HepG2 (cell line): Measurements from ENCODE around the gene MTA3. TPM values are rescaled to one million over a fixed set of nuclear protein-coding genes. Genes with fewer than 3 reads are reported as not detected.

Source experiments
- BORCS8-MEF2B ChIP-seq: sonication (generic); formaldehyde crosslinking; IDR thresholded peaks from 2 replicates; pipeline ENCODE4 v1.8.0; 2022; ENCODE audit warnings: mild to moderate bottlenecking, missing genetic modification reagents
- CEBPG ChIP-seq: IDR thresholded peaks from 2 replicates; pipeline ENCODE4 v1.6.1; 2016
- CSRNP2 ChIP-seq: sonication (generic); formaldehyde crosslinking; conservative IDR thresholded peaks from 2 replicates; pipeline ENCODE4 v1.8.0; 2022; ENCODE audit warnings: low read depth, missing genetic modification reagents
- HINFP ChIP-seq: sonication (generic); formaldehyde crosslinking; IDR thresholded peaks from 2 replicates; pipeline ENCODE4 v1.4.0; 2020; ENCODE audit warnings: low read depth, mild to moderate bottlenecking, missing genetic modification reagents
- IRF1 ChIP-seq: sonication (generic); formaldehyde crosslinking; IDR thresholded peaks from 2 replicates; pipeline ENCODE4 v1.4.0; 2020; ENCODE audit warnings: low read depth, mild to moderate bottlenecking, missing genetic modification reagents
- NRL ChIP-seq: sonication (generic); formaldehyde crosslinking; IDR thresholded peaks from 2 replicates; pipeline ENCODE4 v1.5.0; 2020; ENCODE audit warnings: missing genetic modification reagents, mild to moderate bottlenecking, moderate library complexity, borderline replicate concordance
- SRY ChIP-seq: sonication (generic); formaldehyde crosslinking; IDR thresholded peaks from 2 replicates; pipeline ENCODE4 v1.8.0; 2022; ENCODE audit warnings: mild to moderate bottlenecking, missing genetic modification reagents
- TFDP2 ChIP-seq: sonication (generic); formaldehyde crosslinking; IDR thresholded peaks from 2 replicates; pipeline ENCODE4 v1.4.0; 2020; ENCODE audit warnings: missing genetic modification reagents
- YEATS2 ChIP-seq: sonication (generic); formaldehyde crosslinking; IDR thresholded peaks from 2 replicates; pipeline ENCODE4 v1.4.0; 2020; ENCODE audit warnings: missing genetic modification reagents, borderline replicate concordance
- ZBTB14 ChIP-seq: sonication (generic); formaldehyde crosslinking; IDR thresholded peaks from 2 replicates; pipeline ENCODE4 v1.4.0; 2020; ENCODE audit warnings: missing genetic modification reagents
- ZEB1 ChIP-seq: IDR thresholded peaks from 2 replicates; pipeline ENCODE4 v1.6.1; 2012; ENCODE audit warnings: mild to moderate bottlenecking, low read depth, inconsistent platforms; ENCODE audit not compliant: insufficient replicate concordance
- ZNF354B ChIP-seq: sonication (generic); formaldehyde crosslinking; IDR thresholded peaks from 2 replicates; pipeline ENCODE4 v1.8.0; 2022; ENCODE audit warnings: mild to moderate bottlenecking, missing genetic modification reagents
- ZNF530 ChIP-seq: sonication (generic); formaldehyde crosslinking; IDR thresholded peaks from 2 replicates; pipeline ENCODE4 v1.5.0; 2020; ENCODE audit warnings: low read depth, mild to moderate bottlenecking, missing genetic modification reagents
- ZNF775 ChIP-seq: sonication (generic); formaldehyde crosslinking; IDR thresholded peaks from 2 replicates; pipeline ENCODE4 v1.4.0; 2020; ENCODE audit warnings: missing genetic modification reagents, mild to moderate bottlenecking, moderate library complexity, borderline replicate concordance
- ZNF839 ChIP-seq: sonication (generic); formaldehyde crosslinking; IDR thresholded peaks from 2 replicates; pipeline ENCODE4 v1.4.0; 2020; ENCODE audit warnings: missing genetic modification reagents, mild to moderate bottlenecking, borderline replicate concordance
- polyA plus RNA-seq, 8 experiments: library from polyadenylated mRNA; depleted of rRNA in 3 of 8; stranded (reverse) in 7 of 8; unstranded in 1 of 8; fragments of >200 nt; fragmentation: Illumina TruSeq in 4 of 8; extraction: Trizol in 4 of 8; gene quantifications; 2 replicates each; pipeline versions ENCODE4 v1.2.1 to v1.2.3, GENCODE V29; 2011 to 2016; ENCODE audit warnings: low read depth in 4 of 8, missing spikeins in 1 of 8, mixed read lengths in 1 of 8; ENCODE audit not compliant: insufficient read depth in 1 of 8
- total RNA-seq, 5 experiments: library from RNA; depleted of rRNA; stranded (reverse); fragments of >200 nt; fragmentation: Illumina TruSeq; extraction: Trizol; gene quantifications; 2 replicates each; pipeline ENCODE4 v1.2.3, GENCODE V29; 2016; ENCODE audit warnings: low read depth in 1 of 5
- TF ChIP-seq, protein P1 (sequence below): sonication (generic); formaldehyde crosslinking; IDR thresholded peaks from 2 replicates; pipeline ENCODE4 v1.5.0; 2020; ENCODE audit warnings: mild to moderate bottlenecking, missing genetic modification reagents, borderline replicate concordance
- TF ChIP-seq, protein P2 (sequence below): sonication (generic); formaldehyde crosslinking; IDR thresholded peaks from 2 replicates; pipeline ENCODE4 v1.8.0; 2022; ENCODE audit warnings: low read depth, missing genetic modification reagents

The MTA3 gene
- total and polyA plus RNA-seq, 2 of the 13 experiments (the other 11 are each of a cell fraction or from before 2014, with no cell fraction given), result 48.8 to 77.8 TPM

GRCh38 chr2:42568401-42569115 is at the start of gene MTA3 (continued):
- TF ChIP-seq, protein P1, sequence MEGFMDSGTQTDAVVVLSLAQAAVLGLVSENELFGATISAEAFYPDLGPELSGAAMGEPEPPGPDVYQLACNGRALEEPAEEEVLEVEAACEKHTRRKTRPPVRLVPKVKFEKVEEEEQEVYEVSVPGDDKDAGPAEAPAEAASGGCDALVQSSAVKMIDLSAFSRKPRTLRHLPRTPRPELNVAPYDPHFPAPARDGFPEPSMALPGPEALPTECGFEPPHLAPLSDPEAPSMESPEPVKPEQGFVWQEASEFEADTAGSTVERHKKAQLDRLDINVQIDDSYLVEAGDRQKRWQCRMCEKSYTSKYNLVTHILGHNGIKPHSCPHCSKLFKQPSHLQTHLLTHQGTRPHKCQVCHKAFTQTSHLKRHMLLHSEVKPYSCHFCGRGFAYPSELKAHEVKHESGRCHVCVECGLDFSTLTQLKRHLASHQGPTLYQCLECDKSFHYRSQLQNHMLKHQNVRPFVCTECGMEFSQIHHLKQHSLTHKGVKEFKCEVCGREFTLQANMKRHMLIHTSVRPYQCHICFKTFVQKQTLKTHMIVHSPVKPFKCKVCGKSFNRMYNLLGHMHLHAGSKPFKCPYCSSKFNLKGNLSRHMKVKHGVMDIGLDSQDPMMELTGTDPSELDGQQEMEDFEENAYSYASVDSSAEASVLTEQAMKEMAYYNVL, result no peak
- TF ChIP-seq HINFP (CRISPR knock-in tag) (no peak), SRY (CRISPR knock-in tag) (no peak), ZNF839 (CRISPR knock-in tag) (no peak), IRF1 (CRISPR knock-in tag) (no peak), NRL (no peak), CSRNP2 (CRISPR knock-in tag) (no peak), ZBTB14 (CRISPR knock-in tag) (no peak), BORCS8-MEF2B (CRISPR knock-in tag) (no peak), TFDP2 (0 out of 2 replicates have a peak, but pooled peaks have one; percentile 28), CEBPG (CRISPR knock-in tag) (no peak), YEATS2 (CRISPR knock-in tag) (no peak), ZNF354B (CRISPR knock-in tag) (no peak), ZEB1 (peak; percentile 1), ZNF775 (no peak), ZNF530 (CRISPR knock-in tag) (no peak)
- TF ChIP-seq, protein P2, sequence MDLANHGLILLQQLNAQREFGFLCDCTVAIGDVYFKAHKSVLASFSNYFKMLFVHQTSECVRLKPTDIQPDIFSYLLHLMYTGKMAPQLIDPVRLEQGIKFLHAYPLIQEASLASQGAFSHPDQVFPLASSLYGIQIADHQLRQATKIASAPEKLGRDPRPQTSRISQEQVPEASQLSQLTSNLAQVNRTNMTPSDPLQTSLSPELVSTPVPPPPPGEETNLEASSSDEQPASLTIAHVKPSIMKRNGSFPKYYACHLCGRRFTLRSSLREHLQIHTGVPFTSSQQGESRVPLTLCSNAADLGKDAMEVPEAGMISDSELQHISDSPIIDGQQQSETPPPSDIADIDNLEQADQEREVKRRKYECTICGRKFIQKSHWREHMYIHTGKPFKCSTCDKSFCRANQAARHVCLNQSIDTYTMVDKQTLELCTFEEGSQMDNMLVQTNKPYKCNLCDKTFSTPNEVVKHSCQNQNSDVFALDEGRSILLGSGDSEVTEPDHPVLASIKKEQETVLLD (CRISPR knock-in tag), result peak; percentile 44; the same call in 1 of the 2 replicates
